NCI-H82 treated with DMSO at 0.1 percent for 48 hours (cell line): ENCODE measurements around the gene TNFAIP3.
"Not testable (repeated sequence)": the region's sequence is repeated elsewhere in the genome, so short reads cannot be mapped to it uniquely, and the experiment has no call there.

ENCODE experiments used
- DNase-seq: peaks from one replicate; lab custom pipeline; 2025; ENCODE audit not compliant: unreplicated experiment; lab: John Stamatoyannopoulos, UW

Gene TNFAIP3

GRCh38 chr6:137844327-137844726 is 22.7 kb upstream of the TNFAIP3 start:
- not testable (repeated sequence) for DNase-seq

DNA sequence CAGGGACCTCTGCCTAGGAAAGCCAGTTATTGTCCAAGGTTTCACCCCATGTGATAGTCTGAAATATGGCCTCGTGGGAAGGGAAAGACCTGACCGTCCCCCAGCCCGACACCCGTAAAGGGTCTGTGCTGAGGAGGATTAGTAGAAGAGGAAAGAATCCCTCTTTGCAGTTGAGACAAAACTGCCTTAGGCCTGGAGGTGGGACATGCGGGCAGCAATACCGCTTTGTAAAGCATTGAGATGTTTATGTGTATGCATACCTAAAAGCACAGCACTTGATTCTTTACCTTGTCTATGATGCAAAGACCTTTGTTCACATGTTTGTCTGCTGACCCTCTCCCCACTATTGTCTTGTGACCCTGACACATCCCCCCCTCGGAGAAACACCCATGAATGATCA is 22.3 kb upstream of the TNFAIP3 start:
- DNase-seq = not testable (repeated sequence)

GRCh38 chr6:137845460-137845859 is 21.6 kb upstream of the TNFAIP3 start:
- DNase-seq = no peak

DNA sequence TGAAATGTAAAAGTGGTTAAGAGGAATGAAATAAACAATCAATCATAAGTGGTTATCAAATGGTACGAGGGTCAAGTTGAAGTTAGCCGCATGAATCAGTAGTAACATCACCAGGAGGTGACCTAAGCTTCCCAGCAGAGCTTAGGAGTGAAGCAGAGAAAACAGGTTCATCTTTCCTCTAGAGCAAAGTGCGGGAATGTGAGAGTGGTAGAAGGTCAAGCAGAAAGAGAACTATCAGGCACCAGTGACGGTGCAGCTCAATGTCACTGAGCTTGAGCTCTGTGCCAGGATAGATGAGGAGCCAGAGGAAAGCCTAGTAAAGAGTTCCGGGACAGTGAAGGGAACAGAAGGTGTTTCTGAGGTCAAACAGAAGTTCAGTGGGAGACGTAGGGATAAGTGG is 20.8 kb upstream of the TNFAIP3 start:
- no peak for DNase-seq

- DNase-seq = no peak
These were observed 20.2 kb upstream of the TNFAIP3 start for GRCh38 chr6:137846772-137847313.

DNA sequence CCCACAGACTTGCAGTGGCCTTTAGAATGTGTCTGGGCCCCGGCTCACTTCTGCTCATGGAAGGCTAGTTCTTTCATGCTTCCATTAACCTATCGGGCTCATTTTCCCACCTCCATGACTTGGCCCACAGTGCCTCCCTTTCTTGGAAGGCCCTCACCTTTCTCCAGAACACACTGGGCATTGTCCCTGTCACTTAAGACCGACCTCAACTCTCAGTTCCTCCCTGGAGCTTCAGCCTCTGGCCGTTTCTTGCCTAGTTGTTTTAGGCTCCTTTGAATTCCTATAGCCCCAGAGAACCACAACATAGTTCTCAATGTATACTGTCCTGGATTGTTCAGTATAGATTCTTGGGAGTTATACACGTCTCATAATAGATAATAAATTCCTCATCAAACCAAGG is 19.3 kb upstream of the TNFAIP3 start:
- DNase-seq = no peak

GRCh38 chr6:137848672-137849071 is 18.4 kb upstream of the TNFAIP3 start:
- no peak for DNase-seq

DNA sequence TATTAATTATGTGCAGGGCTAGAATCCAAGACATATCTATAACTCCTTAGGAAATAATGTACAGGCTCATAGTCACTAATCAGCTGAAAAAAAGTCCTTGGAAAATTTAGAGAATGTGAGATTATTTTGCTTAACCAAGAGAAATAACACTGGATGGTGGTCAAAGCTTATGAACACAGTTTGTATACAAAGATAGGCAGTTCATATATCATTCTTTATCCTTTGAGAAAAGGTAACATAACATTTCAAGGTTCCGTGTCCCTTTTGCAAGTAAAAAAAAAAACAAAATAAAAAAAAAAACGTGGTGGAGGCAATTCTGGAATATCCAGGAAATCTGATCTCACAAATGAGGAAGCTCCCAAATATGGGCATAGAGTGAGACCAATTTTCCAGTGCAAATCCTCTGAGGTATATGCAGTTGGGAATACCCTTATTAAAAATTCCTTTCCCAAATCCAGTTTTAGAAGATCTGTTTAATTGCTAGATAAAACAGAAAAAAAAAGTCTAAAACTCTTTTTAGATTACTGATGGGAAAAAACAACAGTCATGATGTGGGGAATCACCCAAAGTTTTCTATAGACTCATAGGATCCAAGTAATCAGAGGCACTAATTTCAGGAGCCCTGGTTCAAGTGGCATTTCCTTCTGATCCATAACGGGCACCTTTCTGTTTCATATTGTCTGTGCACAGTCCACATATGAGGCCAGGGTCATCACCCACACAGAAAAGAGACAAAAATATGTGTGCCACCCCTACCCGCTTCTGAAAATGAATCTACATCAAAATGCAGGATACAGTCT is 17.7 kb upstream of the TNFAIP3 start:
- no peak for DNase-seq

DNA sequence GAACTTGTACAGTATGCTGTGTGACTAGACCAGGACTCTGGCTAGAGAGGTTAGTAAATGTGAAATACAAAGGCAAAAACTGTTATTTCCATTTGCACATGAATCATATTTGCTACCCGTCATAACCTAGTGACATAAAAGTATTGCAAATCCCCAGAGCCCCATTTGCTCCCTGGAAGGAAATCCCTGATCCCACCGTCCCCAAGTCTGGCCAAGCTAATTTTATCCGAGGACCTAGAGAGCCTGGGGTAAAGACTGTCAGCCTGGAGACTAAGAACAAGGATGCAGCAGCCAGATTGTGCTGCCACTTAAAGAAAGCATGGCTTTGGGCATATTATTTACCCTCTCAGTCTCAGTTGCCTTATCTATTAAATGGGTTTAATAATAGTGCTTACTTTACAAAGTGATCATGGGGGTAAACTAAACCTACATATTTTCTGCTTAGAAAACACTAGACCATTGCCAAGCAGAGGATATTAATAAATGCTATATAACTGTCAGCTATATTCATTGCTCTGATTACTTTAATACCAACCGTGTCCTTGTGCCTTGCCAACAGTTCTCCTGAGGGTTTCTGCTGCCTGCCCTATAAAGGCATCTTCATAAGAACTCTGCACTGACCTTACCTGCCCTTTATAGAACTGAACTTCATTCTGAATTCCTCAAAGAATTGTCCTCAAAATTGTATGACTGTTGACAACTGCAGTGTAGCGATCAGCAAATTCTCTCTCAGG is 16.9 kb upstream of the TNFAIP3 start:
- no peak for DNase-seq

DNA sequence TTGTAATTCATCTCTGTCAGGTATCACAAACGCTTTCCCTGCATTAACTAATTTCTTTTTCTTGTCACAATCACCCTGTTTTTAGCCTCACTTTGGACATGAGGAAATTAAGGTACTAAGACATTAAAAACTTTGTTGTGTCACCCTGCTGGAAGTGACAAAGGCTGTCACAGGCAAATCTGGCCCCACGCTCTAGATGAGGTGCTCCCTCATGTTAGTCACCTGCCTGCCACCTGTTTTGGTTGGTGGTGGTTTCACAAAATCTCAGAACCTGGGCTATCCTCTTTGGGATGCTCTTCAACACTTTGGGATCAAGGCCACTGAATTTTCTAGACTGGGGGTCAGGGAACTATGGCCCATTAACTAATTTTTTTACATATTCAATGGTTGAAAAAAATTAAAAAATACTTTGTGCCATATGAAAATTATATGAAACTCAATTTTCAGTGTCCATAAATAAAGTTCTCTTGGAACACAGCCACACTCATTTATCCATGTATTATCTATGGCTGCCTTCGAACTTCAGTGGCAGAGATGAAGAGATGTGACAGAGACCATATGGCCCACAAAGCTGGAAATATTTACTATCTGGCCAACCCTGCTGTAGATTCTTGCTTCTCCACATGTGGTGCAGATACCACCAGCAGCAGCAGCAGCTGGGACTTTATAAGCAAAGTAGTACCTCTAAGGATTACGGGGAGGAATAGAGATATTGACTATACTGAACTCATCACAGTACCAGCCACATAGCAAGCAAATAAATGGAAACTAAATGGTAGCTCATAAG is 16.1 kb upstream of the TNFAIP3 start:
- no peak for DNase-seq

DNA sequence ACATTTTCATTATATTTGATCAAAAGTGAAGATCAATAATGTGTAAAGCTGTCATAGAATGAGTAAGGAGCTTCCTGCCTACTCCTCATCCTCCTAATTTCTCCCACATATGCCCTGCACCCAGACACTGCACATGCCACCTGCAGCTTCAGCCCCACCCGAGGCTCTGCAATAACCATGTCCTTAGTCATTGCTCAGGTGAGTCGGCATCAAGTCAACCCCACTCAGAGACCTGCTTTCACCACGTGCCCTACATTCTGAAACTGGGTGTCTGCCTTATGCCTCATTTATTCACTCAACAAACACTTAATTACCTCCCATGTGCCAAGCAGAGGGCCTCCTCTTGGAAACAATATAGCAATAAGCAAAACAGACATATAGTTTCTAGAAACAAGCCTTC is 15.4 kb upstream of the TNFAIP3 start:
- DNase-seq = no peak

DNA sequence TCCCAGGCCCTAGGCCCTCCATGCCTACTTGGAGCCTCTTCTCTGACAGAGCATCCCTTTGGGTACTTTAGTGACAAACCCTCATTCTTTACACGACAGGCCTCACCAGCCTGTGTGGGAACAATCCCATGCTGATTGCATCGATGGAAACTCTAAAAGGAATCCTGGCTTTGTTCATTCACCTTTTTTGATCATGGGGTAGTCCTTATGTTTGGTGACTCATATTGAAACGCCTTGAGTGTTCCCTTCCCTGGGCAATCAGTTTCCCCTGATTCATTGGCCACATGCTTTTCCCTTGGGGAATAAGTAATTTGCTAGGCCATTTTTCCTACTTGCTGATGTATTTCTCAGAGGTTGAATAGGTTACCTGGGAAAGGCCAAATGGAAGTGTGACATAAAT is 14.7 kb upstream of the TNFAIP3 start:
- no peak for DNase-seq

- DNase-seq = no peak
These were observed 14.2 kb upstream of the TNFAIP3 start for GRCh38 chr6:137852811-137853210.

- DNase-seq = no peak
These were observed 13.4 kb upstream of the TNFAIP3 start for GRCh38 chr6:137853569-137854213.

DNA sequence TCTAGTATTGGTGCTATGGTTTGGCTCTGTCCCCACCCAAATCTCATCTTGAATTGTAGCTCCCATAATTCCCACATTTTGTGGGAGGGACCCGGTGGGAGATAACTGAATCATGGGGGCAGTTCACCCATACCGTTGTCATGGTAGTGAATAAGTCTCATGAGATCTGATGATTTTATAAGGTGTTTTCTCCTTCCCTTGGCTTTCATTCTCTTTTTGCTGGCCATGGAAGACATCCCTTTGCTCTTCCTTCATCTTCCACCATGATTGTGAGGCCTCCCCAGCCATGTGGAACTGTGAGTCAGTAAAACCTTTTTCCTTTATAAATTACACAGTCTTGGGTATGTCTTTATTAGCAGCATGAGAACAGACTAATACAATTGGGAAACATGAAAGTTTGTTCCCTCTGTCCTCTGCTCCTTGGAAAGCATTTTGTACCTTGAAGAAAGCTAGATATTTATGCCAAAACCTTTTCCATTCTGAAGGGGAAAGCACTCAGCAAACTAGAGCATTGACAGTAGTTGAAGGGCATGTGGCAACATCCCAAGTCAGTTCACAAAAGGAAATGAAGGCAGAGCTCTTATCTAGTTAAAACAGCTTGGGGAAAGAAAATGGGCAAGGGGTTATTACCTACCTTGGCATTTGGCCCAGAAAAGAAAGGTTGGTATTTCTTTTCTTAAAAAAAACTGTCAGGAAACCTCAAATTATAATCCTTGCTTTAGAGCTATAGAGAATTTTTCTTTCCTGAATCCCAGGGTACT is 10.7 kb upstream of the TNFAIP3 start:
- no peak for DNase-seq

- DNase-seq = no peak
These were observed 8.0 kb upstream of the TNFAIP3 start for GRCh38 chr6:137859025-137859424.

GRCh38 chr6:137860394-137861005 is 6.6 kb upstream of the TNFAIP3 start:
- no peak for DNase-seq

GRCh38 chr6:137861550-137862337 is 5.3 kb upstream of the TNFAIP3 start:
- DNase-seq = no peak
